NCI-H82 treated with DMSO at 0.1 percent for 48 hours (cell line): ENCODE results near the gene SGMS1.

Experiments used
- DNase-seq: peaks from one replicate; lab custom pipeline; 2025; ENCODE audit not compliant: unreplicated experiment; lab: John Stamatoyannopoulos, UW

The SGMS1 gene

DNA sequence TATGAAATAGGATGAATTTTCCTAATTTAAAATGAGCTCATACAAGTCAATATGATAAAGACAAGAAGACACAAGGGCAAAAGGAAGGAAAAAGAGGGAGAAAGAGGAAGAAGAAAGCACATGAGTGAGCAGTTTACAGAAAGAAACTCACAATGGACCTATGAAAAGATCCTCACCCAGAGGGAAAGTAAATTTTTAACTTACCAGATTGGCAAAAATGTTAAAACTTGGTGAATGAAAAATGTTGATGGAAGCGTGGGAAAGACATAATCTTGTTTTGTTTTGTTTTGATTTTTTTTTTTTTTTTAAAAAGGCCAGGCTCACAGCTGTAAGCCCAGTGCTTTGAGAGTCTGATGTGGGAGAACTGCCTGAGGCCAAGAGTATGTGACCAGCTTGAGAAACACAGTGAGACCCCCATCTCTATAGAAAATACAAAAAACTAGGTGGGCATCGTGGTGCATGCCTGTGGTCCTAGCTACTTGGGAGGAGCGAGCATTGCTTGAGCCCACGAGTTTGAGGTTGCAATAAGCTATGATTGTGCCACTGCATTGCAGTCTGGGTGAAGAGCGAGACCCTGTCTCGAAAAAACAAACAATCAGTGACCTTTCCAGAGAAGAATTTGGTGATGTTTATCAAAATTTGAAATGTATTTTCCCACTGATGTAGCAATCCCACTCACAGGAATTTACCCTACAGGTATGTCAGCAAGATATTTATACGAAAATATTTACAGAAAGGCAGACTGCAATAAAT lies 219.6 kb downstream of the SGMS1 start:
- no peak for DNase-seq

- DNase-seq = no peak
Measured at GRCh38 chr10:50403074-50403473, 220.7 kb downstream of the SGMS1 start.

DNA sequence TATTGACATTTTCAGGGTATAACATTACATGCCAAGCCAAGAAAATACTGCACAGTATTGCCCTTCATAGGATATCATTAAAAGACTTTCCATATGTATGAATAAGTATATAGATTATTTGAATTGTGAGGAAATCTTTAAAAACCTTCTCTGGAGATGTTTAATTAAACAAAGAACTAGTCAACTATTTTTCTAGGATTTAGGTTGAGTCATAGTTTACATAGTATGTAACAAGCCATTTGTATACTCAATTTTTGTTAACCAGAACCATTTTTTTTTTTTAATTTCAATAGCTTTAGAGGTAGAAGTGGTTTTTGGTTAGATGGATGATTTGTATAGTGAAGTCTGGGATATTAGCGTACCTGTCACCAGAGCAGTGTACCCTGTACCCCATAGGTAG lies 221.3 kb downstream of the SGMS1 start:
- no peak for DNase-seq

- DNase-seq = no peak
Measured at GRCh38 chr10:50400694-50401093, 223.1 kb downstream of the SGMS1 start.

DNA sequence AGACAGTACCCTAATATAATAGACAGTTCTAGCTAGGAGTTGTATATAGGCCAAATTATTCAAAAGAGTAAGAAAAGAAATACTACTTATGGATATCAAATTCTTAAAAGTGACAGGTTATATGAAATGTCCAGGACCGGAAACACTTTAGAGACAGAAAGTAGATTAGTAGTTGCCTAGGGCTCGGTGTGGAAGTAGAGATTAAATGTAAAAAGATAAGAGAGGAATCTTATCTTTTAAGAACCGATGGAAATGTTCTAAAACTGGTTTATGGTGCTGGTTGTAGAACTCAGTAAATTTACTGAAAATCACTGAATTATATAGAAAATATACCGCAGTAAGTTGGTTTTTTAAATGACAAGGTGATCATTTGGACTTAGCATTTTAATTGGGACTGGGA lies 224.9 kb downstream of the SGMS1 start:
- no peak for DNase-seq

GRCh38 chr10:50398381-50398780 lies 225.4 kb downstream of the SGMS1 start:
- no peak for DNase-seq

DNA sequence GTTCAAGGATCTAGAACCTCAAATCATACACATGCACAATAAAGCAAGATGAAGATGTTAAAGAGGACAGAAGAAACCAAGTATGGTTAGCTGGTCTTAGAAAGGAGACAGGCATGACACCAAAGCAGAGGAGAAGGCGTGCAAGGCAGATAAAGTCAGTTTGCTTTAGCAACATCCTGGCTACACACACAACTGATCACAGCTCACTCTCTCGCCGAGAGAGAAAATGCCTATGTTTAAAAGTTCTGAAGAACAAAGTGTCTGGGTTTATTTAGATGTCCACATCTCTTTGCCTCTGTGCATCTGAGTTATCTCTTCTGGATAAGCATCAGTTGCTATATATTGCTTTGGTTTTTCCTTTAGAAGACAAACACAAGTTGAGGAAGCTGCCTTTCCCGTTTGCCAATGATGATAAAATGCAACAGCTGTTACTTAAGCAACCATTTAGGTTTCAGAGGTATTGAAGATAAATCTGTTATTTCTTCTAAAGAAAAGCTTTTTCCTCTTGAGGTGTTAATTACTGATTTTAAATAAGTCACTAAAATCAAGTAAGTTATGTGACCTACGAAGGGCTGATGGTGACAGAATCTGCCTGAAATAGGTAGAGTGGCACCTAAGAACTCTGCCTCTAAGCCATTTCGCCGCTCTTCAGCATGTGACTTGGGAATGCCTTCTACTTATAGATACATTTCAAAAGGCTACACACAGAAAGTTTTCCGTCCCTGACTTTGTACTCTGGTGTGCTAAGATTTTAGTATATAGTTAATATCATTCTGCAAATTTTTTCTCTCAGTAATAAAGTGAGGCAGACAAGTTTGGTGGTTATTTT lies 226.2 kb downstream of the SGMS1 start:
- DNase-seq = no peak

- DNase-seq = no peak
Measured at GRCh38 chr10:50396491-50397311, 227.1 kb downstream of the SGMS1 start.

- DNase-seq = no peak
Measured at GRCh38 chr10:50395851-50396250, 227.9 kb downstream of the SGMS1 start.

DNA sequence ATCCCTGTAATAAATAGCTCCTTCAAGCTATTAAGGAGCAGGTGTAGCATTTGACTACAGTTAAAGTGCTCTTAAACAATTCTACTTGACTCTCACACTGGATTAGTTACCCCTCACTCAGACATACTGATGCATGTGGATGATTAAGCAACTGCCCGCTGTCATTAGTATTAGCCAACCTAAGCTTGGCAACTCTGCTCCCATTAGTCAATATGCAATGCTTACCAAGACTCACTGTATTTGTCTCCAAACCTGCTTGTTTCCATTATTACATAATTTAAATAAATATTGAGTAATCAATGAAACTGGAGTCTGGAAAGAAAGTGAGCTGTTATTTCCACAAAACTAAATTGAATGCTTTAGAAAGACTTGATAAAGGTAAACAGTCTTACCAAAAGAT lies 228.5 kb downstream of the SGMS1 start:
- no peak for DNase-seq

GRCh38 chr10:50394832-50395231 lies 228.9 kb downstream of the SGMS1 start:
- DNase-seq = no peak

DNA sequence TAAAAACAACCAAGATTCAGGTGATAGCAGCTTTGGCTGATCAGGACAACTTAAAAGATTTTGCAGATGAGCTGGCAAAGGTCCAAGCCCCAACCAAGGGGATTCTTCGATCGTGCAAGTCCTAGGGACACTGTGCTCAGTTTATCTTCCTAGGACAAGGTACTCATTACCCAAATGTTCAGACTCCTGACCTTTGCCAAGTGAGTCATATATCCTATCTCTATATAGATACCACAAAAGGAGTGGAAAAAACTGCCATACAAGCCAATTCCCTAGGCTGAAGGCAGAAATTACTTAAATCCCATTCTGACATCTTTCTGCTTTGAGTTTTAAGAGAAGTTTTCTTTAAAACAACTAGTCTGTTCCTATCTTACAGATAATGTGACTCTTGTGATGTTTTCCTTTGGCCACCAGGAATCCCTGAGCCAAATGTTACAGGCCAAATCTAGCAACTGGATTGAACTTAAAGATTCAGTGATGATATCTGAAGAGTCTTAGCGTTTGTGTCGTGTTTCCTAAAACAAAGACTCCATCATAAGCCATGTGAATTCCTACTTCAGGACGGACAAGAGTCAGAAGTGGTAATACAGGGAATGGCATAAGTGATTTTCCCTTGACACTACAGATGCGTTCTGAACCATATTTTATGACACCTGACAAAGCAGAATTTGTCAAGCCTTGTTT lies 229.8 kb downstream of the SGMS1 start:
- no peak for DNase-seq

DNA sequence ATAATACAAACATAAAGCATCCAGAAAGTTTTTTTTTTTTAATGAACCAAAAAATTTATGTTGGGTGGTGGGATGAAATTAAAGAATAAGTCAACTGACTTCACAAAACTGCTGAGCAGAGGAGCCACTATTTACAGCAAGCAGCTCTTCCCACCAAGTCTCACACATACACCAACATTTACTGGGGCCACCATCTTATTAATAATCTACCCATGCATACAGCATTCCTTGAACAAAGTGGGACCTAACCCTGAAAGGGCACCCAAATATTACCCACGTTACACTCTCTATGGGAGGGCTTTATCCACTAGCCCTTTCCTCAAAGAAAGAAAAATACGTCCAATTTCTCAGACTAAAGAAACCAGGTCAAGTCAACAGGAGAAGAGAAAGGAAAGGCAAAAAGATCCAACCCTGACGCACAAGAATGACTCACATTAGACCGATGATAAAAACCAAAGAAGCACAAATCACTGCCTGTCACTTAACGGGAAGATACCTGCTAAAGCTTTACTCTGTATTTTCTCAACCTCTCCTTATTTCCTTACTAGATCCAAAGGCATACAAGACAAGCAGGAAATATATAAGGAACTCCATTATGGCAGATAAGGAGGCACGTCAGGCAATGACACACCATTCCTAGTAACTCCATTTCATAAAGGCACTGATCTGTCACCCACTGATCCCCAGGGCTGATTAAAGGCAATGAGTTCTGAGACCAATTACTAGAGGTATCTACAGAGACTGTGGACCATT lies 230.6 kb downstream of the SGMS1 start:
- DNase-seq = no peak

DNA sequence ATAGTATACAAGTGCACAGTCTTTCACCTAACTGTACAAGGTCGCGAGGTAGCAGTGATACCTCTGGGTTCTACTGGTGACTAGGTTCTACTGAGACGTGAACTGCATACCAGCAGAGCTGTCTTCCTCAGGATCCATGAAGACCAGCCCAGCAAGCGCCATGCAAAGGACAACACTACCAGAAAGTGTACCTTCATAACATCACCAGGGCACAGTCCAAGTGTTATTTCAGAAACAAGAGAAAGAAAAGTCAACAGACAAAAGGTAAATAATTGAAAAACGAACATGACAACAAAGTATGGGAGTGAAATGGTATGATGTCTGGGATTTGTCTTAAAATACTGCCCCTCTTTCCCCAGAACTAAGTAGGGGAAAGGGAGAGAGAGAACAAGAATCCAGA lies 231.3 kb downstream of the SGMS1 start:
- DNase-seq = no peak

GRCh38 chr10:50390302-50390701 lies 233.5 kb downstream of the SGMS1 start:
- DNase-seq = no peak

DNA sequence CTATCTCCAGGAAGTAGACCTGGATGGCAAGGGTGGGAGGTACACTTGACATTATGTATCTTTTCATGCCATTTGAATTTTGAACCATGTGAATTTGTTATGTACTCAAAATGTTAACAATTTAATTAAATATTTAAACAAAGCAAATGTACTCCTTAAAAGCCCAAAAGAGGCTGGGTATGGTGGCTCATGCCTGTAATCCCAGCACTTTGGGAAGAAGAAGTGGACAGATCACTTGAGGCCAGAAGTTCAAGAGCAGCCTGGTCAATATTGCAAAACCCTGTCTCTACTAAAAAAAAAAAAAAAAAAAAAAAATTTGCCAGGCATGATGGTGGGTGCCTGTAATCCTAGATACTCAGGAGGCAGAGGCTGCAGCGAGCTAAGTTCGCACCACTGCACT lies 235.6 kb downstream of the SGMS1 start:
- DNase-seq = no peak

- no peak for DNase-seq
Measured at GRCh38 chr10:50387732-50388073, 236.1 kb downstream of the SGMS1 start.

GRCh38 chr10:50387007-50387731 lies 236.6 kb downstream of the SGMS1 start:
- DNase-seq = no peak

DNA sequence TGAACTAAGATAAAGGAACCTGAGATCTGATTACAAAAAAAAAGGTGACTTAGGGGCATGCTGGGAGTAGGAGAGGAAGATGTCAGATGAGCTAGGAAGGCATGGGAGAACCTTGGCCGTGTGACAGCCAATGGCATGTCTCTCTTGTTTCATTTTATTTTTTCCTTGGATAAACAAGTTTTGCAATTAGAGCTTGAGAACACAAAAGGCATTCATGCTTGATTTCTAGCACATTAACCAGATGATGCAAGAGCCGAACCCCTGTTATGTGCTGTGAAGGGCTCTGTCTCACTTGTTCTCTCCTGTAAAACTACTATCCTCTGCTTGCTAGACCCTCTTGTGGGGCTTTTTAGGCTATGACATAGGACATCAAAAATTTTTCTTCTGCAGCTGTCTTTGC lies 238.1 kb downstream of the SGMS1 start:
- DNase-seq = no peak

DNA sequence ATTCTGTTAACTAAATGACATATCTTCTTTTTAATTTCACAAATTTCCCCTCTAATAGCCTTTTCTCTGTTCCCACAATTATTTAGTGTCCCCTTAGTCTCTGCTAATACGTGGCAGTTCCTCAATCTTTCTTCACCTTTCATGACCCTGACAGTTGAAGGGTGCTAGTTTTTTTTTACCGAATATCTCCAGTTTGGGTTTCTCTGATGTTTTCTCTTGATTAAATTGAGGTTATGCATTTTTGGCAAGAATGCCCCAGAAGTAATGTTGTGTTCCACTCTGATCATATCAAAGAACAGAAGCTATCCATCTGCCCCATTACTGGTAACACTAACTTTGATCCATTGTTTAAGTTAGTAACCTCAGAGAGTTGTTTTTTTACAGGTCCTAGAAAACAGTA lies 238.9 kb downstream of the SGMS1 start:
- no peak for DNase-seq
